H9 (cell line): ENCODE results near the gene DNAH11. TPM values are rescaled to one million over a fixed set of nuclear protein-coding genes. Genes with fewer than 3 reads are reported as not detected.

Experiments used
- DNase-seq: peaks from one replicate; pipeline ENCODE4 v3.0.0-alpha.2; 2017
- H2AFZ ChIP-seq: one replicate; pipeline ENCODE4 v1.6.1; 2013; ENCODE audit warnings: mild to moderate bottlenecking, low read length, control low read depth, moderate library complexity
- H2AK5ac ChIP-seq: 2 replicates; pipeline ENCODE4 v1.6.1; 2013; ENCODE audit warnings: low read length, control low read depth, mixed read lengths; ENCODE audit not compliant: insufficient read length
- H2BK120ac ChIP-seq: one replicate; pipeline ENCODE4 v1.6.1; 2013; ENCODE audit warnings: low read depth, mild to moderate bottlenecking, low read length, control low read depth, inconsistent platforms; ENCODE audit not compliant: poor library complexity, severe bottlenecking
- H2BK12ac ChIP-seq: 2 replicates; pipeline ENCODE4 v1.6.1; 2013; ENCODE audit warnings: low read length, control low read depth, mixed read lengths, low read depth; ENCODE audit not compliant: insufficient read length
- H2BK15ac ChIP-seq: 2 replicates; pipeline ENCODE4 v1.6.1; 2013; ENCODE audit warnings: low read depth, low read length, control low read depth
- H2BK20ac ChIP-seq: one replicate; pipeline ENCODE4 v1.6.1; 2013; ENCODE audit warnings: low read depth, mild to moderate bottlenecking, low read length, control low read depth, inconsistent platforms; ENCODE audit not compliant: poor library complexity, severe bottlenecking
- H2BK5ac ChIP-seq: 2 replicates; pipeline ENCODE4 v1.6.1; 2013; ENCODE audit warnings: low read length, control low read depth, mixed read lengths; ENCODE audit not compliant: insufficient read length
- H3K14ac ChIP-seq: 2 replicates; pipeline ENCODE4 v1.6.1; 2013; ENCODE audit warnings: low read length, control low read depth; ENCODE audit not compliant: insufficient read depth
- H3K18ac ChIP-seq: 2 replicates; pipeline ENCODE4 v1.6.1; 2013; ENCODE audit warnings: low read depth, mild to moderate bottlenecking, mixed read lengths, low read length, control low read depth; ENCODE audit not compliant: insufficient read length
- H3K23ac ChIP-seq: 2 replicates; pipeline ENCODE4 v1.6.1; 2013; ENCODE audit warnings: low read length, control low read depth, mixed read lengths, low read depth; ENCODE audit not compliant: insufficient read length
- H3K23me2 ChIP-seq: 2 replicates; pipeline ENCODE4 v1.6.1; 2013; ENCODE audit warnings: low read depth, mild to moderate bottlenecking, mixed read lengths, low read length, control low read depth; ENCODE audit not compliant: insufficient read length, poor library complexity, severe bottlenecking
- H3K27ac ChIP-seq: 2 replicates; pipeline ENCODE4 v1.5.1; 2013; ENCODE audit warnings: low read length, control low read depth, mixed read lengths, low read depth; ENCODE audit not compliant: insufficient read length
- H3K27me3 ChIP-seq: 2 replicates; pipeline ENCODE4 v1.6.1; 2013; ENCODE audit warnings: low read length, control low read depth, inconsistent platforms; ENCODE audit not compliant: insufficient read depth
- H3K4ac ChIP-seq: 2 replicates; pipeline ENCODE4 v1.6.1; 2013; ENCODE audit warnings: low read depth, mild to moderate bottlenecking, control low read depth, inconsistent platforms, low read length, moderate library complexity
- H3K4me1 ChIP-seq: 2 replicates; pipeline ENCODE4 v1.6.1; 2013; ENCODE audit warnings: low read length, control low read depth, inconsistent platforms; ENCODE audit not compliant: insufficient read depth
- H3K4me2 ChIP-seq: 2 replicates; pipeline ENCODE4 v1.6.1; 2013; ENCODE audit warnings: low read length, control low read depth, mixed read lengths; ENCODE audit not compliant: insufficient read length, insufficient read depth
- H3K56ac ChIP-seq: 2 replicates; pipeline ENCODE4 v1.6.1; 2013; ENCODE audit warnings: low read depth, mild to moderate bottlenecking, mixed read lengths, low read length, control low read depth; ENCODE audit not compliant: insufficient read length
- H3K79me1 ChIP-seq: 2 replicates; pipeline ENCODE4 v1.6.1; 2013; ENCODE audit warnings: low read depth, mild to moderate bottlenecking, moderate library complexity, low read length, control low read depth, inconsistent platforms; ENCODE audit not compliant: insufficient read depth, poor library complexity, severe bottlenecking
- H3K79me2 ChIP-seq: 2 replicates; pipeline ENCODE4 v1.6.1; 2013; ENCODE audit warnings: low read length, control low read depth, inconsistent platforms; ENCODE audit not compliant: insufficient read depth
- H3K9ac ChIP-seq: 2 replicates; pipeline ENCODE4 v1.6.1; 2013; ENCODE audit warnings: low read length, control low read depth, mixed read lengths; ENCODE audit not compliant: insufficient read length; ENCODE audit errors: extremely low read depth
- H3K9me3 ChIP-seq: one replicate; pipeline ENCODE4 v1.6.1; 2013; ENCODE audit warnings: low read depth, low read length, inconsistent platforms; ENCODE audit not compliant: control insufficient read depth
- H3T11ph ChIP-seq: one replicate; pipeline ENCODE4 v1.6.1; 2013; ENCODE audit warnings: mild to moderate bottlenecking, low read length, control low read depth, inconsistent platforms
- H4K20me1 ChIP-seq: one replicate; pipeline ENCODE4 v1.6.1; 2013; ENCODE audit not compliant: control insufficient read depth, insufficient read length, insufficient read depth
- H4K5ac ChIP-seq: 2 replicates; pipeline ENCODE4 v1.6.1; 2013; ENCODE audit warnings: low read depth, mild to moderate bottlenecking, mixed read lengths, low read length, control low read depth; ENCODE audit not compliant: insufficient read length
- H4K8ac ChIP-seq: replicated peaks from 2 replicates; pipeline ENCODE4 v1.6.1; 2013; ENCODE audit warnings: low read length, control low read depth, mixed read lengths, low read depth; ENCODE audit not compliant: insufficient read length
- H4K91ac ChIP-seq: 2 replicates; pipeline ENCODE4 v1.6.1; 2013; ENCODE audit warnings: low read depth, mild to moderate bottlenecking, moderate library complexity, mixed read lengths, low read length, control low read depth; ENCODE audit not compliant: insufficient read length
- H3K27ac Mint-ChIP-seq, 3 experiments: 2 replicates in 2 of 3; 3 replicates in 1 of 3; pipeline ENCODE4 v1.8.0; 2020 to 2021; ENCODE audit warnings: mixed read lengths in 3 of 3, mild to moderate bottlenecking in 1 of 3, moderate library complexity in 1 of 3
- H3K27me3 Mint-ChIP-seq: 2 replicates; pipeline ENCODE4 v1.8.0; 2021; ENCODE audit warnings: low read depth, mild to moderate bottlenecking, moderate library complexity, mixed read lengths
- H3K36me3 Mint-ChIP-seq, 3 experiments: 2 replicates in 2 of 3; 3 replicates in 1 of 3; pipeline ENCODE4 v1.8.0; 2020 to 2021; ENCODE audit warnings: low read depth in 3 of 3, mixed read lengths in 3 of 3; ENCODE audit not compliant: insufficient read depth in 1 of 3
- H3K4me1 Mint-ChIP-seq, 2 experiments: 2 replicates each; pipeline ENCODE4 v1.8.0; 2020; ENCODE audit warnings: mixed read lengths in 2 of 2
- H3K4me3 Mint-ChIP-seq, 2 experiments: 2 replicates in 1 of 2; 3 replicates in 1 of 2; pipeline ENCODE4 v1.8.0; 2020 to 2021; ENCODE audit warnings: mild to moderate bottlenecking in 2 of 2, mixed read lengths in 2 of 2, moderate library complexity in 1 of 2
- H3K9me3 Mint-ChIP-seq, 2 experiments: 2 replicates in 1 of 2; 3 replicates in 1 of 2; pipeline ENCODE4 v1.8.0; 2020; ENCODE audit warnings: mild to moderate bottlenecking in 2 of 2, mixed read lengths in 2 of 2, moderate library complexity in 1 of 2
- WGBS: extraction: QIAGEN DNeasy Blood & Tissue Kit; methylation state at CpG from one replicate; pipeline ENCODE4 v1.1.7; 2013; ENCODE audit warnings: missing lambda C conversion rate, low lambda C conversion rate, mixed read lengths; ENCODE audit not compliant: insufficient read length; ENCODE audit errors: extremely low coverage; 5-methylcytosine and 5-hydroxymethylcytosine counted together
- total RNA-seq: library from RNA; stranded (reverse); gene quantifications from 2 replicates; pipeline ENCODE4 v1.2.1, GENCODE V29; 2021
- TF ChIP-seq, protein P1 (sequence below): fragments of 200-600 bp; sonication (generic); conservative IDR thresholded peaks from 3 replicates; pipeline ENCODE4 v1.8.0; 2021; ENCODE audit warnings: antibody characterized with exemption, mild to moderate bottlenecking

DNAH11 gene
- total RNA-seq, 1 experiment from 2014 or later = 2.5 TPM

DNA sequence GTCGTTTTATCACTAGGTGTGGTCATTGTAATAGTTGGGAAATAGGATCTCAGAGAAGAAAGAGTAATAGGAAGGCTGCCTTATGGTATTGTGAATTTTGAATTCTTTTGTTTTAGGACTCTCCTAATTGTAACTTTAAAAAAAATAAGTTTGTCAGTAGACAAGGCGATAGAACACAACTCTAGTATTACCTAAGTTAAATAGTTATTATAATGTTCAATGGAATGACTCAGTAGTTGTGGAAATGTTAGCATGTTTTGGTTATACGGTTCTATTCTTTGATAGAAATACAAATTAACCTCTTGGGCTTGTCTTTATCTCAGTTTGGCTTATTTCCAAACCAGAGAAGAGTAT is 1.4 kb downstream of the DNAH11 start:
- peaks cover 39 to 45% of the 10 kb centered on the region in 2 experiments for H3K4me1 Mint-ChIP-seq
- Histone ChIP-seq H3K79me2 (no peaks in the 10 kb centered on the region), H3K56ac (no peak overlapping the region), H3K18ac (no peak overlapping the region), H3K9ac (no peak overlapping the region), H2BK12ac (no peak overlapping the region), H3K23ac (no peak overlapping the region), H2BK20ac (no peak overlapping the region), H4K5ac (no peak overlapping the region), H3K27me3 (no peaks in the 10 kb centered on the region; the same call in 1 of the 2 replicates), H4K20me1 (no peaks in the 10 kb centered on the region), H2BK5ac (no peak overlapping the region), H4K8ac (no peak overlapping the region), H2AFZ (no peak overlapping the region), H3K23me2 (peaks cover 13% of the 10 kb centered on the region), H3K9me3 (no peaks in the 10 kb centered on the region), H2BK120ac (no peak overlapping the region), H3T11ph (no peak overlapping the region), H2AK5ac (no peak overlapping the region), H3K27ac (no peak overlapping the region), H4K91ac (no peak overlapping the region), H3K4ac (no peak overlapping the region), H3K79me1 (no peaks in the 10 kb centered on the region), H3K4me1 (peaks cover 9% of the 10 kb centered on the region), H2BK15ac (no peak overlapping the region), H3K4me2 (peak overlapping the region; percentile 86), H3K14ac (no peak overlapping the region)
- no peak overlapping the region for H3K27ac Mint-ChIP-seq
- TF ChIP-seq, protein P1, sequence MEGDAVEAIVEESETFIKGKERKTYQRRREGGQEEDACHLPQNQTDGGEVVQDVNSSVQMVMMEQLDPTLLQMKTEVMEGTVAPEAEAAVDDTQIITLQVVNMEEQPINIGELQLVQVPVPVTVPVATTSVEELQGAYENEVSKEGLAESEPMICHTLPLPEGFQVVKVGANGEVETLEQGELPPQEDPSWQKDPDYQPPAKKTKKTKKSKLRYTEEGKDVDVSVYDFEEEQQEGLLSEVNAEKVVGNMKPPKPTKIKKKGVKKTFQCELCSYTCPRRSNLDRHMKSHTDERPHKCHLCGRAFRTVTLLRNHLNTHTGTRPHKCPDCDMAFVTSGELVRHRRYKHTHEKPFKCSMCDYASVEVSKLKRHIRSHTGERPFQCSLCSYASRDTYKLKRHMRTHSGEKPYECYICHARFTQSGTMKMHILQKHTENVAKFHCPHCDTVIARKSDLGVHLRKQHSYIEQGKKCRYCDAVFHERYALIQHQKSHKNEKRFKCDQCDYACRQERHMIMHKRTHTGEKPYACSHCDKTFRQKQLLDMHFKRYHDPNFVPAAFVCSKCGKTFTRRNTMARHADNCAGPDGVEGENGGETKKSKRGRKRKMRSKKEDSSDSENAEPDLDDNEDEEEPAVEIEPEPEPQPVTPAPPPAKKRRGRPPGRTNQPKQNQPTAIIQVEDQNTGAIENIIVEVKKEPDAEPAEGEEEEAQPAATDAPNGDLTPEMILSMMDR = no peak
- peak overlapping the region; percentile 76 to 91; a peak in 4 of 5 replicates for H3K4me3 Mint-ChIP-seq
- H3K9me3 Mint-ChIP-seq = no peaks in the 10 kb centered on the region
- no CpG with 5 or more reads among the region's 3 CpGs for WGBS
- H3K27me3 Mint-ChIP-seq = peaks cover 36% of the 10 kb centered on the region
- no peak for DNase-seq
- peaks cover 0 to 2% (median 0%) of the 10 kb centered on the region in 3 experiments; a peak in 2 of 7 replicates for H3K36me3 Mint-ChIP-seq
